Activated B cell treated with CpG ODN at 0.5 μM for 24 hours (primary cell): Measurements from ENCODE around the gene NFIB. TPM values are rescaled to one million over a fixed set of nuclear protein-coding genes. Genes with fewer than 3 reads are reported as not detected.

Experiments
- ATAC-seq: fragments of 200-7000 bp; cut with Tn5 transposase; one replicate; pipeline ENCODE4 v1.10.0; 2021; ENCODE audit warnings: low read depth, mild to moderate bottlenecking, moderate library complexity
- CTCF ChIA-PET: fragments of 350-600 bp; sonication (Branson Sonifier 250); formaldehyde crosslinking; loops from one replicate; lab custom pipeline; 2021; ENCODE audit warnings: antibody characterized with exemption; lab: Charles Lee
- POLR2A ChIA-PET: fragments of 350-600 bp; sonication (Branson Sonifier 250); formaldehyde crosslinking; loops from one replicate; lab custom pipeline; 2021; ENCODE audit warnings: antibody characterized with exemption; lab: Charles Lee
- DNase-seq: peaks from one replicate; pipeline ENCODE4 v3.0.0; 2022
- H3K27ac Mint-ChIP-seq: one replicate; pipeline ENCODE4 v1.8.0; 2020; ENCODE audit warnings: mixed read lengths
- H3K27me3 Mint-ChIP-seq: one replicate; pipeline ENCODE4 v1.8.0; 2021; ENCODE audit warnings: mixed read lengths
- H3K36me3 Mint-ChIP-seq: one replicate; pipeline ENCODE4 v1.8.0; 2021; ENCODE audit warnings: low read depth, mixed read lengths
- H3K4me1 Mint-ChIP-seq: one replicate; pipeline ENCODE4 v1.8.0; 2021; ENCODE audit warnings: mixed read lengths
- H3K4me3 Mint-ChIP-seq: one replicate; pipeline ENCODE4 v1.8.0; 2020; ENCODE audit warnings: mild to moderate bottlenecking, mixed read lengths
- H3K9me3 Mint-ChIP-seq: one replicate; pipeline ENCODE4 v1.8.0; 2020; ENCODE audit warnings: mixed read lengths
- intact Hi-C: fragments of 100-400 bp; cut with micrococcal nuclease; formaldehyde crosslinking; loops from one replicate; pipeline ENCODE4 v1.15.1; 2024
- total RNA-seq: library from RNA; stranded (reverse); gene quantifications from 2 replicates; pipeline ENCODE4 v1.2.3, GENCODE V29; 2022
- TF ChIP-seq, protein P1 (sequence below): fragments of 200-600 bp; IDR thresholded peaks from one replicate; pipeline ENCODE4 v1.8.0; 2022; ENCODE audit warnings: antibody characterized with exemption, mild to moderate bottlenecking

Gene NFIB
- total RNA-seq, 1 donor from 2014 or later: not detected

GRCh38 chr9:14286121-14286520 is 27.8 kb downstream of the NFIB start:
- POLR2A ChIA-PET: no interaction called here
- no peak for ATAC-seq
- no peaks in the 10 kb centered on the region for H3K36me3 Mint-ChIP-seq
- intact Hi-C loops: no loop called here
- no peaks in the 10 kb centered on the region for H3K9me3 Mint-ChIP-seq
- DNase-seq: no peak
- H3K4me1 Mint-ChIP-seq: no peaks in the 10 kb centered on the region
- no peak overlapping the region for H3K27ac Mint-ChIP-seq
- peaks cover 3% of the 10 kb centered on the region for H3K27me3 Mint-ChIP-seq
- CTCF ChIA-PET: no interaction called here
- TF ChIP-seq, protein P1, sequence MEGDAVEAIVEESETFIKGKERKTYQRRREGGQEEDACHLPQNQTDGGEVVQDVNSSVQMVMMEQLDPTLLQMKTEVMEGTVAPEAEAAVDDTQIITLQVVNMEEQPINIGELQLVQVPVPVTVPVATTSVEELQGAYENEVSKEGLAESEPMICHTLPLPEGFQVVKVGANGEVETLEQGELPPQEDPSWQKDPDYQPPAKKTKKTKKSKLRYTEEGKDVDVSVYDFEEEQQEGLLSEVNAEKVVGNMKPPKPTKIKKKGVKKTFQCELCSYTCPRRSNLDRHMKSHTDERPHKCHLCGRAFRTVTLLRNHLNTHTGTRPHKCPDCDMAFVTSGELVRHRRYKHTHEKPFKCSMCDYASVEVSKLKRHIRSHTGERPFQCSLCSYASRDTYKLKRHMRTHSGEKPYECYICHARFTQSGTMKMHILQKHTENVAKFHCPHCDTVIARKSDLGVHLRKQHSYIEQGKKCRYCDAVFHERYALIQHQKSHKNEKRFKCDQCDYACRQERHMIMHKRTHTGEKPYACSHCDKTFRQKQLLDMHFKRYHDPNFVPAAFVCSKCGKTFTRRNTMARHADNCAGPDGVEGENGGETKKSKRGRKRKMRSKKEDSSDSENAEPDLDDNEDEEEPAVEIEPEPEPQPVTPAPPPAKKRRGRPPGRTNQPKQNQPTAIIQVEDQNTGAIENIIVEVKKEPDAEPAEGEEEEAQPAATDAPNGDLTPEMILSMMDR: no peak
- no peak overlapping the region for H3K4me3 Mint-ChIP-seq

GRCh38 chr9:14283276-14283675 is 30.7 kb downstream of the NFIB start:
- H3K9me3 Mint-ChIP-seq: no peaks in the 10 kb centered on the region
- intact Hi-C loops: no loop called here

GRCh38 chr9:14281876-14282275 is 32.1 kb downstream of the NFIB start:
- ChIA-PET CTCF (no interaction called here), POLR2A (no interaction called here)
- H3K27me3 Mint-ChIP-seq: peaks cover 3% of the 10 kb centered on the region
- no peak overlapping the region for H3K27ac Mint-ChIP-seq
- ATAC-seq (no peak), DNase-seq (no peak)
- H3K4me1 Mint-ChIP-seq: no peaks in the 10 kb centered on the region
- no peaks in the 10 kb centered on the region for H3K36me3 Mint-ChIP-seq
- intact Hi-C loops: no loop called here
- no peak overlapping the region for H3K4me3 Mint-ChIP-seq
- H3K9me3 Mint-ChIP-seq: no peaks in the 10 kb centered on the region
- TF ChIP-seq, protein P1: no peak

More at GRCh38 chr9:14283276-14283675, 30.7 kb downstream of the NFIB start:
- DNase-seq (no peak), ATAC-seq (no peak)
- TF ChIP-seq, protein P1: no peak
- no peak overlapping the region for H3K27ac Mint-ChIP-seq
- H3K4me3 Mint-ChIP-seq: no peak overlapping the region
- no peaks in the 10 kb centered on the region for H3K36me3 Mint-ChIP-seq
- CTCF ChIA-PET: no interaction called here
- POLR2A ChIA-PET: no interaction called here
- H3K27me3 Mint-ChIP-seq: peaks cover 3% of the 10 kb centered on the region
- H3K4me1 Mint-ChIP-seq: no peaks in the 10 kb centered on the region

- intact Hi-C loops: no loop called here
- no peaks in the 10 kb centered on the region for H3K36me3 Mint-ChIP-seq
- no peak overlapping the region for H3K27ac Mint-ChIP-seq
- ChIA-PET POLR2A (no interaction called here), CTCF (no interaction called here)
- H3K4me3 Mint-ChIP-seq: no peak overlapping the region
- peaks cover 2% of the 10 kb centered on the region for H3K27me3 Mint-ChIP-seq
- no peaks in the 10 kb centered on the region for H3K4me1 Mint-ChIP-seq
- TF ChIP-seq, protein P1: no peak
- DNase-seq (no peak), ATAC-seq (no peak)
- H3K9me3 Mint-ChIP-seq: no peaks in the 10 kb centered on the region
Measured at GRCh38 chr9:14281136-14281795, 32.7 kb downstream of the NFIB start.

DNA sequence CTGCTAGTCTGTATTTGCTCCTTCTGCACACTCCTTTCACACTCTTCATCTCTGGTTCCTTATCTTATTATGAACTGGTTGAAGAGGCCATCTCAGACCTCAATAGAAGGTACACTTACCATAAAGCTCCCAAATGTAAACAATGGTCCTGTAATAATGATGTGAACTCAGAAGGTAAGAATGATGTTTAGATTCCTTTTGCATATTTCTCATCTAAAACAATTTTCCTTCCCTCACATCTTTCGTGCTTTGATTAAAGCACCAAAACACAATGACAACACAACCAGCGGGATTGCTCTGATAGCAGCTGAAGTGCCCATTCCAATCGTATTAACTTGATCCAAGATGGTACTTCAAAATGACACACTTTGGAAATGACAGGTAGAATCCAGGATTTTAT is 34.3 kb downstream of the NFIB start:
- Mint-ChIP-seq H3K27ac (no peak overlapping the region), H3K9me3 (no peaks in the 10 kb centered on the region), H3K4me3 (no peak overlapping the region), H3K4me1 (no peaks in the 10 kb centered on the region), H3K36me3 (no peaks in the 10 kb centered on the region), H3K27me3 (no peaks in the 10 kb centered on the region)
- intact Hi-C loops: no loop called here
- ATAC-seq: no peak
- ChIA-PET CTCF (no interaction called here), POLR2A (no interaction called here)
- TF ChIP-seq, protein P1: no peak
- no peak for DNase-seq
